Measurements from ENCODE around the gene BBS7.

- TF ChIP-seq CTCF (conservative IDR thresholded peaks at IDR 0.05; ENCODE audit: low read depth in 2 of 2) (no peak), EZH2 (IDR thresholded peaks at IDR 0.05; ENCODE audit: low read depth, unreplicated experiment) (no peak), ETS1 (IDR thresholded peaks at IDR 0.05) (no peak), CREB1 (CRISPR knock-in tag; IDR thresholded peaks at IDR 0.05; ENCODE audit: low read depth) (no peak)
Observed at GRCh38 chr4:121776610-121777401, 93.5 kb downstream of the BBS7 start.
